Omental fat pad (tissue), 4 donors: ENCODE results near the gene HS6ST3. TPM values are rescaled to one million over a fixed set of nuclear protein-coding genes. Genes with fewer than 3 reads are reported as not detected.

ENCODE experiments used
- ATAC-seq: fragments of 150-250 bp; one replicate; pipeline ENCODE4 v1.9.1; 2016; ENCODE audit warnings: mild to moderate bottlenecking, moderate library complexity; ENCODE audit not compliant: low FRiP score
- DNase-seq: peaks from one replicate; pipeline ENCODE4 v3.0.0-alpha.2; 2019; ENCODE audit warnings: low spot score
- total RNA-seq, 4 donors: library from RNA; depleted of rRNA; stranded (reverse); fragments of >200 nt; gene quantifications; one replicate each; pipeline ENCODE4 v1.1.0, GENCODE V29; 2016
- TF ChIP-seq, protein P1 (sequence below), 3 donors: fragments of 450-650 bp; IDR thresholded peaks; one replicate each; pipeline ENCODE4 v1.5.1; 2016 to 2017; ENCODE audit warnings: antibody characterized with exemption in 3 of 3, mild to moderate bottlenecking in 3 of 3, moderate library complexity in 2 of 3

Gene HS6ST3
- total RNA-seq, 4 donors from 2014 or later = 0.09 to 0.32 (median 0.24) TPM; not detected in 1

GRCh38 chr13:96850538-96851145 lies 760.7 kb downstream of the HS6ST3 start:
- ATAC-seq (no peak), DNase-seq (no peak)
- TF ChIP-seq, protein P1, sequence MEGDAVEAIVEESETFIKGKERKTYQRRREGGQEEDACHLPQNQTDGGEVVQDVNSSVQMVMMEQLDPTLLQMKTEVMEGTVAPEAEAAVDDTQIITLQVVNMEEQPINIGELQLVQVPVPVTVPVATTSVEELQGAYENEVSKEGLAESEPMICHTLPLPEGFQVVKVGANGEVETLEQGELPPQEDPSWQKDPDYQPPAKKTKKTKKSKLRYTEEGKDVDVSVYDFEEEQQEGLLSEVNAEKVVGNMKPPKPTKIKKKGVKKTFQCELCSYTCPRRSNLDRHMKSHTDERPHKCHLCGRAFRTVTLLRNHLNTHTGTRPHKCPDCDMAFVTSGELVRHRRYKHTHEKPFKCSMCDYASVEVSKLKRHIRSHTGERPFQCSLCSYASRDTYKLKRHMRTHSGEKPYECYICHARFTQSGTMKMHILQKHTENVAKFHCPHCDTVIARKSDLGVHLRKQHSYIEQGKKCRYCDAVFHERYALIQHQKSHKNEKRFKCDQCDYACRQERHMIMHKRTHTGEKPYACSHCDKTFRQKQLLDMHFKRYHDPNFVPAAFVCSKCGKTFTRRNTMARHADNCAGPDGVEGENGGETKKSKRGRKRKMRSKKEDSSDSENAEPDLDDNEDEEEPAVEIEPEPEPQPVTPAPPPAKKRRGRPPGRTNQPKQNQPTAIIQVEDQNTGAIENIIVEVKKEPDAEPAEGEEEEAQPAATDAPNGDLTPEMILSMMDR (IDR thresholded peaks at IDR 0.05) = no peak

DNA sequence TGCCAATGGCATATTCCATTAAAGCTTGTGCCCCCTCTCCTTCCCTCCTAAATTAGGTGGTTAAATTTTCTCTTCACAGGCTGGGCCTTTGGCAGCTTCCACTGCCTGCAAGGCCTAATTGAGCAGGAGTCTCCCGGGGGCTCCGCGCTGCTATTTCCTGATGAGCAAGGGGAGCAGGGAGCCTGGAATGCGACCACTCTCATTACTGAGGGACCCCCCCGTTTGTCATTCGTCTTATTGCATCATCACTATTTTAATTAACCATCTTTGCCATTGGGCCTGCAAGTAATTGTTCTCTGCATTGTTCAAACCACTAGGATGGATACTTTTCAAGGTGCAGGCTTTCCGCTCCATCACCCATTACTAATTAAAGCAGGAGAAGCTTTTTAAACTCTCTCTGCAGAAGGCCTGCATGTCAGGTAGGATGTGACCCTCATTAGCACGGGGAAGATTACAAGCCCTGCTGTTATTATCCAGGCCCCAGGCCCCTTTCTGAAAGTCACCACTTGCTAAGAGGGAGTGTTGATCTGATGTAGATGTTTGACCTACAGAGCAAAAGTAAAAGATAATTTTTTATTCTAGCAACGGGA lies 762.0 kb downstream of the HS6ST3 start:
- no peak for DNase-seq
- TF ChIP-seq, protein P1 (IDR thresholded peaks at IDR 0.05) = no peak
- no peak for ATAC-seq

- TF ChIP-seq, protein P1 (IDR thresholded peaks at IDR 0.05) = no peak
- DNase-seq = no peak
- ATAC-seq = no peak
Measured at GRCh38 chr13:96858133-96858826, 768.4 kb downstream of the HS6ST3 start.

DNA sequence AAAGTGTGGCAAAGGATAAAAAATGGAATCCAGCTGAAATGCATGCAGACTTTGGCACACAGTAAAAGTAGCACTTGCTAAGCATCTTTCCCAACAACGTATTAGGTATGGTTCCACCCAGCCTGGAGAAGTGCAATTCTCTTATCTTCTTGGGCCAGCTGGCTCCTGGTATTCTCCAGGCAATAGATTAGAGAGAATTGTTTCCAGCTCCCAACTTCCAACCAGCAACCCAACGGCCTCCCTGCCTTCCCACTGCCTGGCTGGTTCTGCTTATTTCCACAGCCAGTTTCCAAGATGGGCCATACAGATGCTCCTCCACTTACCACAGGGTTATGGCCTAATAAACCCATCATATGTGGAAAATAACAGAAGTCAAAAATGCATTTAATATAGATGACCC lies 771.0 kb downstream of the HS6ST3 start:
- ATAC-seq (no peak), DNase-seq (no peak)
- TF ChIP-seq, protein P1 (IDR thresholded peaks at IDR 0.05) = no peak

GRCh38 chr13:96862093-96862492 lies 772.2 kb downstream of the HS6ST3 start:
- TF ChIP-seq, protein P1 (IDR thresholded peaks at IDR 0.05) = no peak
- ATAC-seq = no peak

DNA sequence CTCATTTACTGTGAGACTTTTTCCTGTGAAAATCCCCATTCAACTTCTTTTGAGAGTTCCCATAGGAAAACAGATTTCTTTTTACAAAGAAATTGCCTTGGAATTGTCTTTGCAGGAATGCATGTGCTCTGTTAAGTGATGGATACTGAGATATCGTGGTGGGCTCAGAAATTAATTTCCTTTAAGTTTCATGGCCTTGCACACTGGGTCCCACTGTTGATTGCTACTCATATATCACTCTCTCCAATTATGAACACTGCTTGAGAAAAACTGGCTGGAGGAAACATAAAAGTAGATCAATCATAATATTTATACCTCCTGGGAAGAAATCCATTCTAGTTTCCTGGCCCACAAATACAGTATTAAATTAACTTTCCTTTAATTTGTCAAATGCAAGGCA lies 773.1 kb downstream of the HS6ST3 start:
- DNase-seq (no peak), ATAC-seq (no peak)
- TF ChIP-seq, protein P1 (IDR thresholded peaks at IDR 0.05) = no peak

More at GRCh38 chr13:96862093-96862492, 772.2 kb downstream of the HS6ST3 start:
- DNase-seq = no peak
